HepG2 (cell line): ENCODE data around the gene PTRHD1.

Experiments
- ADNP ChIP-seq: sonication (generic); formaldehyde crosslinking; IDR thresholded peaks from 2 replicates; pipeline ENCODE4 v1.4.0; 2020; ENCODE audit warnings: missing genetic modification reagents
- ERF ChIP-seq: IDR thresholded peaks from 2 replicates; pipeline ENCODE4 v1.6.1; 2018; ENCODE audit warnings: missing biosample characterization, missing genetic modification reagents
- FOSL2 ChIP-seq: sonication (generic); formaldehyde crosslinking; IDR thresholded peaks from 2 replicates; pipeline ENCODE4 v1.4.0; 2020; ENCODE audit warnings: missing genetic modification reagents
- NFYB ChIP-seq: sonication (generic); formaldehyde crosslinking; IDR thresholded peaks from 2 replicates; pipeline ENCODE4 v1.4.0; 2020; ENCODE audit warnings: missing genetic modification reagents
- TF ChIP-seq, protein P1 (sequence below): sonication (generic); formaldehyde crosslinking; IDR thresholded peaks from 2 replicates; pipeline ENCODE4 v1.4.0; 2020; ENCODE audit warnings: missing genetic modification reagents

DNA sequence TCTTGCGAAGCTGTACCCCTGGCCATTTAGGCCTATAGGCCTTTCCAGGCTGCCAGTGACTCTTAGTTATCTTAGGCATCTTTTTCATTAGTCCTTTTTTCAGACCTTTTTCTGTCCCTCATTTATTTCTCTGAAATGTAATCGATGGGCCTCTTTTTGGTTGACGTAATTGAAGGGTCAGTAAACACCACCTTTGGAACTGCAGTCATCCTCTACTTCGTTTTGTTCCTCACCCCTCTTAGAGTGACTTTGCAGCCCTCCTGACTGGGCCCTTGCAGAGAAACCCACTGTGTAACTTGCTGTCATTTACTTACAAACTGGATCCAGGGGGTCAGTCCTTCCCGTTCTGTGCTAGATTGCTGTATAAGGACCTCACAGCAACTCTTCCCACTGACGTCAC is 23.2 kb upstream of the PTRHD1 start:
- TF ChIP-seq ADNP (CRISPR knock-in tag) (no peak), NFYB (CRISPR knock-in tag) (no peak), FOSL2 (CRISPR knock-in tag) (no peak), ERF (CRISPR knock-in tag) (no peak)
- TF ChIP-seq, protein P1, sequence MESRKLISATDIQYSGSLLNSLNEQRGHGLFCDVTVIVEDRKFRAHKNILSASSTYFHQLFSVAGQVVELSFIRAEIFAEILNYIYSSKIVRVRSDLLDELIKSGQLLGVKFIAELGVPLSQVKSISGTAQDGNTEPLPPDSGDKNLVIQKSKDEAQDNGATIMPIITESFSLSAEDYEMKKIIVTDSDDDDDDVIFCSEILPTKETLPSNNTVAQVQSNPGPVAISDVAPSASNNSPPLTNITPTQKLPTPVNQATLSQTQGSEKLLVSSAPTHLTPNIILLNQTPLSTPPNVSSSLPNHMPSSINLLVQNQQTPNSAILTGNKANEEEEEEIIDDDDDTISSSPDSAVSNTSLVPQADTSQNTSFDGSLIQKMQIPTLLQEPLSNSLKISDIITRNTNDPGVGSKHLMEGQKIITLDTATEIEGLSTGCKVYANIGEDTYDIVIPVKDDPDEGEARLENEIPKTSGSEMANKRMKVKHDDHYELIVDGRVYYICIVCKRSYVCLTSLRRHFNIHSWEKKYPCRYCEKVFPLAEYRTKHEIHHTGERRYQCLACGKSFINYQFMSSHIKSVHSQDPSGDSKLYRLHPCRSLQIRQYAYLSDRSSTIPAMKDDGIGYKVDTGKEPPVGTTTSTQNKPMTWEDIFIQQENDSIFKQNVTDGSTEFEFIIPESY (CRISPR knock-in tag) = no peak
